Gastroesophageal sphincter (tissue), 4 donors: ENCODE results near the gene CEP104. TPM values are rescaled to one million over a fixed set of nuclear protein-coding genes. Genes with fewer than 3 reads are reported as not detected.

Source experiments
- ATAC-seq: fragments of 150-250 bp; one replicate; pipeline ENCODE4 v1.9.1; 2016; ENCODE audit warnings: mild to moderate bottlenecking, moderate library complexity
- H3K27ac ChIP-seq, 4 donors: fragments of 200-600 bp; sonication (generic) in 3 of 4; 1 replicate in 3 of 4; 2 replicates in 1 of 4; pipeline ENCODE4 v1.5.1; 2016 to 2019
- H3K27me3 ChIP-seq: fragments of 200-600 bp; sonication (generic); one replicate; pipeline ENCODE4 v1.5.1; 2019
- H3K36me3 ChIP-seq, 2 donors: fragments of 200-600 bp; sonication (generic); one replicate each; pipeline ENCODE4 v1.5.1; 2019; ENCODE audit warnings: control low read depth in 1 of 2
- H3K4me1 ChIP-seq, 3 donors: fragments of 200-600 bp; sonication (generic); 1 replicate in 2 of 3; 2 replicates in 1 of 3; pipeline ENCODE4 v1.5.1; 2016 to 2019; ENCODE audit warnings: control low read depth in 2 of 3
- H3K4me3 ChIP-seq, 2 donors: fragments of 200-600 bp; sonication (generic); one replicate each; pipeline ENCODE4 v1.5.1; 2019; ENCODE audit warnings: mild to moderate bottlenecking in 1 of 2, moderate library complexity in 1 of 2
- H3K9me3 ChIP-seq, 3 donors: fragments of 200-600 bp; sonication (generic); one replicate each; pipeline ENCODE4 v1.5.1; 2017 to 2019; ENCODE audit warnings: control low read depth in 2 of 3
- CTCF ChIP-seq, 4 experiments: fragments of 200-600 bp in 2 of 4; fragments of 450-650 bp in 2 of 4; sonication (generic) in 1 of 4; IDR thresholded peaks; one replicate each; pipeline ENCODE4 v1.5.1; 2017 to 2019; ENCODE audit warnings: antibody characterized with exemption in 4 of 4, mild to moderate bottlenecking in 2 of 4, moderate library complexity in 2 of 4
- EP300 ChIP-seq: sonication (generic); formaldehyde crosslinking; IDR thresholded peaks from one replicate; pipeline ENCODE4 v1.6.1; 2017; ENCODE audit warnings: antibody characterized with exemption, mild to moderate bottlenecking
- POLR2A ChIP-seq, 2 donors: fragments of 450-650 bp; IDR thresholded peaks; one replicate each; pipeline ENCODE4 v1.6.1; 2017; ENCODE audit warnings: antibody characterized with exemption in 2 of 2, mild to moderate bottlenecking in 2 of 2, moderate library complexity in 1 of 2
- POLR2AphosphoS5 ChIP-seq: sonication (generic); formaldehyde crosslinking; IDR thresholded peaks from one replicate; pipeline ENCODE4 v1.6.1; 2017; ENCODE audit warnings: antibody characterized with exemption
- WGBS, 2 donors: methylation state at CpG; one replicate each; pipeline ENCODE4 v1.1.5; 2018; ENCODE audit warnings: low coverage in 1 of 2; 5-methylcytosine and 5-hydroxymethylcytosine counted together
- total RNA-seq, 4 donors: library from RNA; depleted of rRNA; stranded (reverse); fragments of >200 nt; gene quantifications; one replicate each; pipeline ENCODE4 v1.1.0, GENCODE V29; 2016

CEP104 gene
- total RNA-seq, 4 donors from 2014 or later, result 29.3 to 78.2 (median 41.8) TPM

GRCh38 chr1:3778590-3779264 is 78.3 kb downstream of the CEP104 start:
- Histone ChIP-seq H3K36me3 (peaks cover 0 to 60% of the 10 kb centered on the region in 2 donors), H3K9me3 (no peaks in the 10 kb centered on the region), H3K27ac (no peak overlapping the region), H3K27me3 (no peaks in the 10 kb centered on the region), H3K4me1 (peaks cover 0 to 27% (median 3%) of the 10 kb centered on the region in 3 donors), H3K4me3 (no peak overlapping the region)
- TF ChIP-seq CTCF (IDR thresholded peaks at IDR 0.05), result no peak
- TF ChIP-seq POLR2A (IDR thresholded peaks at IDR 0.05), result no peak
- no peak for TF ChIP-seq POLR2AphosphoS5
- TF ChIP-seq EP300, result no peak
- 85% methylated on average over 4 of the region's 14 CpGs; no CpG with 5 or more reads in 1 of the 2 donors for WGBS, 2 donors
- ATAC-seq, result no peak

GRCh38 chr1:3777647-3778589 is 79.1 kb downstream of the CEP104 start:
- no peak for ATAC-seq
- Histone ChIP-seq H3K36me3 (peaks cover 0 to 52% of the 10 kb centered on the region in 2 donors), H3K4me3 (no peak overlapping the region), H3K27me3 (no peaks in the 10 kb centered on the region), H3K9me3 (no peaks in the 10 kb centered on the region), H3K27ac (no peak overlapping the region), H3K4me1 (peaks cover 0 to 36% (median 3%) of the 10 kb centered on the region in 3 donors)
- no peak for TF ChIP-seq EP300
- TF ChIP-seq CTCF (IDR thresholded peaks at IDR 0.05), result no peak
- TF ChIP-seq POLR2A (IDR thresholded peaks at IDR 0.05), result no peak
- TF ChIP-seq POLR2AphosphoS5, result no peak
- 90% methylated on average over 2 of the region's 20 CpGs; no CpG with 5 or more reads in 1 of the 2 donors for WGBS, 2 donors

- WGBS, 2 donors, result no CpG with 5 or more reads among the region's 10 CpGs
- H3K27ac ChIP-seq, result no peak overlapping the region
- peaks cover 0 to 42% (median 3%) of the 10 kb centered on the region in 3 donors for H3K4me1 ChIP-seq
- TF ChIP-seq POLR2AphosphoS5, result no peak
- TF ChIP-seq CTCF (IDR thresholded peaks at IDR 0.05), result no peak
- no peak for TF ChIP-seq POLR2A (IDR thresholded peaks at IDR 0.05)
- TF ChIP-seq EP300, result no peak
- H3K4me3 ChIP-seq, result no peak overlapping the region
- H3K9me3 ChIP-seq, result no peaks in the 10 kb centered on the region
- no peaks in the 10 kb centered on the region for H3K27me3 ChIP-seq
- H3K36me3 ChIP-seq, result peaks cover 0 to 44% of the 10 kb centered on the region in 2 donors
- ATAC-seq, result no peak
These were observed 79.9 kb downstream of the CEP104 start for GRCh38 chr1:3777078-3777547.

- no peak overlapping the region for H3K4me3 ChIP-seq
- no peak for ATAC-seq
- no peak overlapping the region for H3K27ac ChIP-seq
- peaks cover 0 to 36% of the 10 kb centered on the region in 2 donors for H3K36me3 ChIP-seq
- H3K4me1 ChIP-seq, result peaks cover 0 to 49% (median 10%) of the 10 kb centered on the region in 3 donors
- TF ChIP-seq CTCF (IDR thresholded peaks at IDR 0.05), result no peak
- no peak for TF ChIP-seq EP300
- no peak for TF ChIP-seq POLR2AphosphoS5
- TF ChIP-seq POLR2A (IDR thresholded peaks at IDR 0.05), result no peak
- no peaks in the 10 kb centered on the region for H3K9me3 ChIP-seq
- H3K27me3 ChIP-seq, result no peaks in the 10 kb centered on the region
- whole genome bisulfite sequencing, 2 donors, result 66 to 78% methylated on average over 6 to 7 of the region's 21 CpGs
These were observed 80.6 kb downstream of the CEP104 start for GRCh38 chr1:3776231-3776961.
